OCI-LY7 (cell line): Measurements from ENCODE around the gene MYO16.

Experiments
- EZH2phosphoT487 ChIP-seq: fragments of 200-600 bp; sonication (generic); IDR thresholded peaks from 2 replicates; pipeline ENCODE4 v1.6.1; 2018; ENCODE audit warnings: low read depth, borderline replicate concordance, mild to moderate bottlenecking, mixed run types, antibody characterized with exemption, low read length, moderate library complexity, mixed read lengths
- TF ChIP-seq, protein P1 (sequence below): fragments of 200-600 bp; sonication (generic); conservative IDR thresholded peaks from 2 replicates; pipeline ENCODE4 v1.5.1; 2014; ENCODE audit warnings: mild to moderate bottlenecking, antibody characterized with exemption, low read length, moderate library complexity, mixed read lengths

DNA sequence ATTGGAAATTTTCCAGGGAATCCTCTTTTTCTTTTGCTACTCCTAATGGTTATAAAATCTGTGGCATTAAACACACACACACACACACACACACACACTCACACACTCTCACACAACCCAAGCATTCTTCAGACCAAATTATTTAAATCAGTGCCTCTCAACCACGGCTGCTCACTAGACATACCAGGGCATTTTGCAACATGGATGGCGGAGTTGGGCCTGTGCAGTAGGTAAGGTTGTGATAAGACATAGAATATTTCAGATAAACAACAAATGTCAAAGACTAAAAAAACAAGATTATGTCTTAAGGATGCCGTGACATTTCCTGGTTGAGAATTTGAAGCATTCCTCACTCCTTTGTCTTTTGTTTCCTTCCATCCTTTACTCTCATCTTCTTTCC is 443.1 kb downstream of the MYO16 start:
- TF ChIP-seq, protein P1, sequence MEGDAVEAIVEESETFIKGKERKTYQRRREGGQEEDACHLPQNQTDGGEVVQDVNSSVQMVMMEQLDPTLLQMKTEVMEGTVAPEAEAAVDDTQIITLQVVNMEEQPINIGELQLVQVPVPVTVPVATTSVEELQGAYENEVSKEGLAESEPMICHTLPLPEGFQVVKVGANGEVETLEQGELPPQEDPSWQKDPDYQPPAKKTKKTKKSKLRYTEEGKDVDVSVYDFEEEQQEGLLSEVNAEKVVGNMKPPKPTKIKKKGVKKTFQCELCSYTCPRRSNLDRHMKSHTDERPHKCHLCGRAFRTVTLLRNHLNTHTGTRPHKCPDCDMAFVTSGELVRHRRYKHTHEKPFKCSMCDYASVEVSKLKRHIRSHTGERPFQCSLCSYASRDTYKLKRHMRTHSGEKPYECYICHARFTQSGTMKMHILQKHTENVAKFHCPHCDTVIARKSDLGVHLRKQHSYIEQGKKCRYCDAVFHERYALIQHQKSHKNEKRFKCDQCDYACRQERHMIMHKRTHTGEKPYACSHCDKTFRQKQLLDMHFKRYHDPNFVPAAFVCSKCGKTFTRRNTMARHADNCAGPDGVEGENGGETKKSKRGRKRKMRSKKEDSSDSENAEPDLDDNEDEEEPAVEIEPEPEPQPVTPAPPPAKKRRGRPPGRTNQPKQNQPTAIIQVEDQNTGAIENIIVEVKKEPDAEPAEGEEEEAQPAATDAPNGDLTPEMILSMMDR, result no peak
- TF ChIP-seq EZH2phosphoT487, result no peak
